ENCODE results near the gene EPHA7.

EPHA7 gene

GRCh38 chr6:93322651-93323050 is 96.7 kb downstream of the EPHA7 start:
- DNase-seq = no peak

DNA sequence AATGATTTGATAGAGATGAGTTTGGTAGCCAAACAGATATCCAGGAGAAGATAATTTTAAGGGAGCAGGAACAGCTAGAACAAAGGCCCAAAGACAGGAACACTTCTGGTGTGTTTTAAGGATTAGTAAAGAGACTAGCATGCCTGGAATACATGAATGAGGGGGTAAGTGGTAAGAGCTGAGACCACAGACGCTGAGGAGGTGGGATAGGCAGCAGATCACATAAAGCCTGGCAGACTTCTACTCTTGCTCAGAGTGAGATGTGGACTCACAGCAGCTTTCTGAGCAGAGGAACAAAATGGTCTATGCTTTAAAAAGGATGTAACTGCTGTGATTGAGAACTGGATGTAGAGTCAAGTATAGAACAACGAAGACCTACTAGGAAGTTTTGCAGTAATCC is 100.1 kb downstream of the EPHA7 start:
- DNase-seq = no peak

- no peak for DNase-seq
Measured at GRCh38 chr6:93318121-93318520, 101.2 kb downstream of the EPHA7 start.

GRCh38 chr6:93317592-93317991 is 101.8 kb downstream of the EPHA7 start:
- no peak for DNase-seq

DNA sequence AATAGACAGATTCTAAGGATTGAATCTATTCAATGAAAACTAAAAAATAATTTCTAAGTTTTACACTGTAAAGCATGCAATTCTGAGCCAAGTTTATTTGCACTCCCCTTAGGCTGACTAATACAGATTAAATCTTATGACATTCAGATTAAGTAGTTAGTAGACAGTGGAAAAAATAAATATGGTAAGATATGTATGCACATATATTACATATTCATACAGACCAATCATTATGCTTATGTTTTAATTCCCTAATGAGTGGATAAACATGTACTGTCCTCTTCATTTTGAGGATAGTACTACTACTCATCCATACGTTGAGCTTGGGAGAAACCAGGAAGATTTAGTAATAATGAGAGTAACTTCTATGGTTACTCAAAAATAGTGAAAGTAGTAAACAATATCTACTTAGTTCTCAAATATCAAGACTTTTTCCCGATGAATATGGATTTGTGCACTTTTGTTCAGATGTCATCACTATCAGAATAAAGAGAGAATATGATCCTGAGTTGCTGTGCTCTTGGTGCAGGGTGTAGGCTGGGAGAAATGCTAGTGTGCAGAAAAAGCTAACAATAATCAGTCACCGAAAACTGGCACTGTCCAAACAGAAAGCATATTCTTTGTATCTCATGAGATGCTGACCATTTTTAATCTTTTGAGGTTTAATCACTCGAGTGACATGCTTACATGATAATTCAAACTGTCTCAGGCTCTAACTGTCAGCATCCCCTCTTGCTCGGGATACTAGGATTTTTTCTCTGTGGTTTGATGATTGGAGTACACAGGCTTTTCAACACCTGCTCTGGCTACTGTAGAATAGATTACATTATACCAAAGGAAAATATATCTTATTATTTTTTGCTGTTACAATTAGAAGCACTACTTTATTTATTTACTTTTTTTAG is 111.6 kb downstream of the EPHA7 start:
- no peak for DNase-seq

- no peak for DNase-seq
Measured at GRCh38 chr6:93305088-93305487, 114.3 kb downstream of the EPHA7 start.

DNA sequence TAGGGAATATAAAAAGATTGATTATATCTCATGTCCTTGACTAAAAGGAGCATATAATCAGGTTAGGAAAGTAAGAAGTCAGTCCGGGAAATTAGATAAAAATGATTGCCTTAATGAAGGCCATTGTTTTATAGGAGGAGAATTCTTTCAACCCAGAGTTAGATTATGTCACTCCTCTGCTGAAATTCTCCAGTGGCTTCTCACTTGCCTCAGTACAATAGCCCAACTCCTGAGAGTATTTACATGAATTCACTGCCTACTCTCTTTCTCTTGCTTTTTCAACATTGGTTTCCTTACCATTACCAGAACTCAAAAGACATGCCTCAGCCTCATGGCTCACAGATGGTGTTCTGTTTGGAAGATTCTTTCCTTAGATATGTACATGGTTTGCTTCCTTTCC is 114.9 kb downstream of the EPHA7 start:
- no peak for DNase-seq

- no peak for DNase-seq
Measured at GRCh38 chr6:93300661-93301060, 118.7 kb downstream of the EPHA7 start.

GRCh38 chr6:93299622-93300021 is 119.7 kb downstream of the EPHA7 start:
- DNase-seq = no peak

- DNase-seq = no peak
Measured at GRCh38 chr6:93295631-93296030, 123.7 kb downstream of the EPHA7 start.

DNA sequence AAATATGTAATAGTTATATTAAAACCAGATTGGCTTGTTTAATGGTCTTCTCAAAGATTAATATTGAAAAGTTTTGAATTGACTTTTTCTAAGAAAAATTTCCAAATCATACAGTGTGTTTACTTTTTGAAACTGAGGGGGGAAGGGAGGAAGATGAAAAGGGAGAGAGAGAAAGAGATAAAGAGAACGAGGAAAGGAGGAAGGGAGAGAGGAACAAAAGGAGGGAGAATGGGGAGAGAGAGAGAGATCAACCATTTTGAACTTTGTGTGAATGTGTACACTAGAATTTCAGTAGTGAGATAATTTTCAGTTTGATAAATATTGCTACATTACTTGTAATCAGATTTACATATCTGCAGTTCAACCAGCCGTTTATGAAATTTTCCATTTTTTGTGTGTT is 124.5 kb downstream of the EPHA7 start:
- no peak for DNase-seq

DNA sequence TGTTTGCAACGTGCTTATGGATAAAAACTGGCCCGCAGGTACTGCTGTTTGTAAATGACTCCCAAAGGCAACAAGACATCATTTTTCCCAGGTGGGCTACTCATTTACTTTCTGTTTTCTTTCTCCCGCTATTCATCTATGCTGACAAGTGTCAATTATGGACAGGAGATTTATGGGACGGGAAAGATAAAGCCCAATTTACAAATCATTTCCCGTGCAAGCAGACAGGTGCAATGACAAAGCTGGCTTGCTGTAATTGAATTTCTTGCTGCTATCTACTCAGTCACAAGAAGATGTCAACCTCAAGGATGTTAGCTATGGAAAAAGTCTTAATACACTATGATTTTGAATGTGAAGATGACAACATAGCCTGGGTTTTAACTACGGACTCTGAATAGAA is 125.5 kb downstream of the EPHA7 start:
- DNase-seq = no peak

- DNase-seq = no peak
Measured at GRCh38 chr6:93293460-93293859, 125.9 kb downstream of the EPHA7 start.

DNA sequence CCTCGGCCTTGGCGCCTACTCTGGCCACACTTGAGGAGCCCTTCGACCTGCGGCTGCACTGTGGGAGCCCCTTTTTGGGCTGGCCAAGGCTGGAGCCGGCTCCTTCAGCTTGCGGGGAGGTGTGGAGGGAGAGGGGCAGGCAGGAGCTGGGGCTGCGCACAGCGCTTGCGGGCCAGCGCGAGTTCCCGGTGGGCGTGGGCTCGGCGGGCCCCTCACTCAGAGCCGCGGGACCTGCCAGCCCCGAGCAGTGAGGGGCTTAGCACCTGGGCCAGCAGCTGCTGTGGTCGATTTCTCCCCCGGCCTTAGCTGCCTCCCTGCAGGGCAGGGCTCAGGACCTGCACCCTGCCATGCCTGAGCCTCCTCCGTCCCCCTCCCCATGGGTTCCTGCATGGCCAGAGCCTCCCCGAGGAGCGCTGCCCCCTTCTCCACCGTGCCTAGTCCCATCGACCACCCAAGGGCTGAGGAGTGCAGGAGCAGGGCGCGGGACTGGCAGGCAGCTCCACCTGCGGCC is 136.8 kb downstream of the EPHA7 start:
- no peak for DNase-seq

GRCh38 chr6:93278241-93278640 is 141.1 kb downstream of the EPHA7 start:
- no peak for DNase-seq

DNA sequence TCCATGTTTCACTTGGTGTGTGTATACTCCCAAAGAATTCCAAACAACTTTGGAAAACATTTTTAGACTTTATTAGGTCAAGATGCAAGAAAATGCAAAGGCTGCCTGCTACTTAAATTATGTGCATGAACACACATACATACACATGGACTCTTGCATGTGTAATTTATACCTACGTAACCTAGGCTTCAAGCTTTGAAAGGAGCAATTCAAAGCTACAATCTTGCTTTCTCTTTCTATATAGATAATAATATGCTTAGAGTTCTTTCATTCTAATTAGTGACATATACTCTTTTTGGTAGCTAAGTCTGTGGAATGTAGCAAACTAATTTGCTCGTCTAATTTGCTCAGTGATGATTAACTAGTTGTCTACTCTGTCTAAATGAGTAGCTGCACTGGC is 146.5 kb downstream of the EPHA7 start:
- DNase-seq = no peak

DNA sequence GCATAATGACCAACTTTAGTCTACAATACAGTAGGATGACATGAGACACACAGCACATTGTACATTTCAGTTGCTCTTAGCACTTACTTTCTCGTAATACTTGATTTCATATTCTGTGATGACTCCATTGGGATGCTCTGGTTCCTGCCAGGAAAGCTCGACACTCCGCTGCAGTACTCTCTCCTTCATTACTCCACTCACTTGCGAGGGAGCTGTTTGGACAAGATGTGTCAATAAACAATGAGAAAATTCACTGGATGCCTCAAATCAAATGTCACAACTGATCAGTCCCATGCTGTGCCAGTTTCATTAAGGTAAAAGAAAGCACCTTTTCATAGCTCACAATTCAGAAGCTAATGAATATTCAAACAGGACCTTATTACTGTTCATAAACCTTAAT is 147.1 kb downstream of the EPHA7 start:
- no peak for DNase-seq

GRCh38 chr6:93266116-93266817 is 153.1 kb downstream of the EPHA7 start:
- no peak for DNase-seq

DNA sequence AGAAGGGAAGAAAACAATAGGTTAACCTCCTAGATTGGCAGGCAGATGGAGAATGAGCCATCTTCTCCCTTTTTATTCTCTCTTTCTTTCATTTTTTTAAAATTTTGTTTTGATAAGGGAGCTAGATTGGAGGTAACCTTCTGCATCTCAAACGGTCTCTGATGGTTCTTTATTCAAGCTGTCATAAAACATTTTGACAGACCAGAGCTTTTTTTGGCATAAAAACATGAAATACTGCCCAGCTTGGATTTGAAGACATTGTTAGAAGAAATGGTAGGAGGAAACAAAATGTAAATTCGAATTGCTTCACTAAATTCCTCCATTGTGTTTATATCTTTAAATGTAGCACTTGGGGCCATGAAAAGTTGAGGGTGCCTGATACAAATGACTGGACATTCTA is 158.5 kb downstream of the EPHA7 start:
- no peak for DNase-seq

DNA sequence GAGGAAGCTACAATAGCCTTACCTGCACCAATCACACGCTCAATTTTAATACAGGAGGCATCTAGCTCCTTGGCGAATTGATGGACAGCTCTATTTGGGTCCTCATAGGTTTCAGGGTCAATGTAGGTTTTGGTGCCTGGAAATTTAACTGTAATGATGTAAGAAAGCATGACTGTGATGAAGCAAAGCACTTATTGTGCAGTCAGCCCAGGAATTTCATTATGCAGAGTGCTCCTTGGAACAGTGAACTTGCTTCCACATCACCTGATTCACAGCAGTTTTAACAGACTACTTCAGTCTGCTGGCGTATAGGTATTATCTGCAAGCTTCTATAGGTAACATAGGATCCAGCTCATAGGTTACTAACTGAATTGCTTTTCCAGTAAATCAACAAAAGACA is 160.0 kb downstream of the EPHA7 start:
- DNase-seq = no peak

DNA sequence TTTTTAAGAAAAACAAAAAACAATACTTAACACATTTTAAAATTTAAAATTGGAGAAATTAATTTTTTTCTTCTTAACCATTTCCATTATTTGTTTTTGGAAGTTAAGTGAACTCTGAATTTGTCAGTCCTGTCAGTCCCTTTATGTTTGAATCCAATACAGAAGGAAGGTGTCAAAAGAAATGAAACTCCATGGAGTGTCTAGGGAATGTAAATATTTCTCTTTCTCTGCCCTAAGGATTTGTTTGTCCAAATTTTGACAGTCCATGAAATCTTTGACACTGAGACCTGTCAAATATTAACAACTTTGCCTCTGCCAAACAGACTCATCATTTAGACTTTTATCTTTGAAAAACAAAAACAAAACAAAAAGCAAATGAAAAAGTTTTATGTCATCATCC is 166.4 kb downstream of the EPHA7 start:
- DNase-seq = no peak

- no peak for DNase-seq
Measured at GRCh38 chr6:93248631-93249030, 170.7 kb downstream of the EPHA7 start.

- no peak for DNase-seq
Measured at GRCh38 chr6:93243231-93243778, 176.1 kb downstream of the EPHA7 start.

DNA sequence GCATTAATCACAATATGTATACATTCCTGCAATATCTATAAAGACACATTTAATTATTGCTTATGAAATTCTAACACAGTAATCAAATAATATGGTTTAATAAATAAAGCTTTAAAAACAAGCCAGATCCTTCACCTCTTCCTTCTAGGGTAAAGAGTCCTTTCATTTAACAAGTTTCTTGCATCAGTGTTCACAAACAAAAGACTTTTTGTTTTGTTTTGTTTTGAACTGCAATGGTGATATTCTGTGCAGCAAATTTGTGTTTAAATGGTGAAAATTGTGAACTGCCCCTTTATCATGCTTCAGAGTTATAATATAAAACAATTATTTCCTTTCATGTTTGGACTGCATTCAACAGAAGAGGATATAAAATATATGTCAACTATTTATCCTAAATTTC is 177.3 kb downstream of the EPHA7 start:
- DNase-seq = no peak
